Transverse colon (tissue), 4 donors: Measurements from ENCODE around the gene NLGN1. TPM values are rescaled to one million over a fixed set of nuclear protein-coding genes. Genes with fewer than 3 reads are reported as not detected.
"Not testable (repeated sequence)": the region's sequence is repeated elsewhere in the genome, so short reads cannot be mapped to it uniquely, and the experiment has no call there.

Experiments
- DNase-seq: peaks from one replicate; pipeline ENCODE4 v3.0.0-alpha.2; 2019
- H3K27ac ChIP-seq, 4 donors: fragments of 200-600 bp; sonication (generic); 2 replicates each; pipeline ENCODE4 v1.5.1; 2016 to 2018; ENCODE audit warnings: inconsistent platforms in 4 of 4
- H3K27me3 ChIP-seq: fragments of 200-600 bp; sonication (generic); 2 replicates; pipeline ENCODE4 v1.5.1; 2017; ENCODE audit warnings: inconsistent platforms
- H3K36me3 ChIP-seq, 4 donors: fragments of 200-600 bp; sonication (generic); 2 replicates each; pipeline ENCODE4 v1.5.1; 2017 to 2019; ENCODE audit warnings: inconsistent platforms in 4 of 4
- H3K4me1 ChIP-seq, 4 donors: fragments of 200-600 bp; sonication (generic); 2 replicates each; pipeline ENCODE4 v1.5.1; 2017 to 2020; ENCODE audit warnings: inconsistent platforms in 4 of 4
- H3K4me3 ChIP-seq, 4 donors: fragments of 200-600 bp; sonication (generic); 1 replicate in 1 of 4; 2 replicates in 3 of 4; pipeline versions ENCODE4 v1.5.1 to v1.6.1; 2017 to 2019; ENCODE audit warnings: inconsistent platforms in 4 of 4
- H3K9me3 ChIP-seq, 2 donors: fragments of 200-600 bp; sonication (generic); 2 replicates each; pipeline ENCODE4 v1.5.1; 2017 to 2019; ENCODE audit warnings: inconsistent platforms in 2 of 2
- EP300 ChIP-seq: sonication (generic); formaldehyde crosslinking; IDR thresholded peaks from one replicate; pipeline ENCODE4 v1.6.1; 2017; ENCODE audit warnings: antibody characterized with exemption, low read depth
- POLR2A ChIP-seq: fragments of 450-650 bp; IDR thresholded peaks from one replicate; pipeline ENCODE4 v1.6.1; 2016; ENCODE audit warnings: antibody characterized with exemption, mild to moderate bottlenecking, moderate library complexity
- POLR2AphosphoS5 ChIP-seq, 3 donors: sonication (generic); formaldehyde crosslinking; IDR thresholded peaks; one replicate each; pipeline ENCODE4 v1.6.1; 2016; ENCODE audit warnings: antibody characterized with exemption in 3 of 3
- WGBS, 2 donors: methylation state at CpG; one replicate each; pipeline ENCODE4 v1.1.5; 2018; ENCODE audit warnings: low coverage in 1 of 2; 5-methylcytosine and 5-hydroxymethylcytosine counted together
- in situ Hi-C, 4 donors: fragments of 200-750 bp; cut with MboI; loops; one replicate each; pipeline versions ENCODE4 v1.15.0 to v1.15.1; 2017; ENCODE audit warnings: low sequenced_read_pairs in 3 of 4, low pct_ligation_motif_present in 1 of 4, low pct_unique_long_range_greater_than_20kb in 1 of 4
- intact Hi-C: fragments of 100-400 bp; cut with DNase I; formaldehyde crosslinking; loops from one replicate; pipeline ENCODE4 v1.15.1; 2023; ENCODE audit warnings: low total_unique reads
- total RNA-seq, 4 donors: library from RNA; depleted of rRNA; stranded (reverse); fragments of >200 nt; gene quantifications; one replicate each; pipeline ENCODE4 v1.1.0, GENCODE V29; 2016
- TF ChIP-seq, protein P1 (sequence below), 5 experiments: fragments of 200-600 bp in 3 of 5; fragments of 450-650 bp in 2 of 5; sonication (generic) in 3 of 5; IDR thresholded peaks; 1 replicate in 2 of 5; 2 replicates in 3 of 5; pipeline ENCODE4 v1.5.1; 2016 to 2017; ENCODE audit warnings: antibody characterized with exemption in 5 of 5, inconsistent platforms in 3 of 5, mild to moderate bottlenecking in 2 of 5, moderate library complexity in 1 of 5

Gene NLGN1
- total RNA-seq, 4 donors from 2014 or later: 0.40 to 5.2 (median 1.9) TPM; not detected in 1

DNA sequence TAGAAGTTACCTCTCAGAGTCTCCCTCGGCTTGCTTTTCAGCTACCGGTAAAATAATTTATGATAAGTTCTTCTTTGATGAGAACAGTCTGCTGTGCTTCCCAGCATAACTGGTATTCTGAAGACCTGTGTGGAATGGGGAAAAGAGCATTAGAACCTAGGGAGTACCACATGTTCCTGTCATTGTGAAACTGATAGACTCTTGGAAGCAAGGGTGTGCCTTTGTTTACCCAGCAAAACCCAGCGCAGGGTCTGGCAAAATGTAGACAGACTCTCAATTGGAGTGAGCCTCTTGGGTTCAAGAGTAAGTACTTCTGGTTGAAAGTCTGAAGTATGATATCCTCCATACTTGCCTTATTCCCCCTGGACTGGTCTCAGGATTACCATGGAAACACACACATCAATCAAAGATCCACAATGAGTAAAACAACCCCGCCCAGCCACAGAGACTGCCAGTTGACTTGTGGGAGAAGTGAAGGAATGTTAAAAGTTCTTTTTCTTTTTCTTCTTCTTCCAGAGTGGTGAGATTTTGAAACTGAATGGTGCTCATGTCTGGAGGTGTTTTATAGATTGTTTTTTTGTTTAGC lies 809.2 kb downstream of the NLGN1 start:
- intact Hi-C loops: no loop called here
- Histone ChIP-seq H3K27me3 (no peaks in the 10 kb centered on the region), H3K36me3 (no peaks in the 10 kb centered on the region), H3K27ac (no peak overlapping the region), H3K9me3 (no peaks in the 10 kb centered on the region), H3K4me3 (no peak overlapping the region), H3K4me1 (no peaks in the 10 kb centered on the region)
- no peak for TF ChIP-seq POLR2A
- in situ Hi-C loops: no loop called here
- WGBS, 2 donors: 81 to 85% methylated on average over 3 to 4 of the region's 4 CpGs
- DNase-seq: no peak

DNA sequence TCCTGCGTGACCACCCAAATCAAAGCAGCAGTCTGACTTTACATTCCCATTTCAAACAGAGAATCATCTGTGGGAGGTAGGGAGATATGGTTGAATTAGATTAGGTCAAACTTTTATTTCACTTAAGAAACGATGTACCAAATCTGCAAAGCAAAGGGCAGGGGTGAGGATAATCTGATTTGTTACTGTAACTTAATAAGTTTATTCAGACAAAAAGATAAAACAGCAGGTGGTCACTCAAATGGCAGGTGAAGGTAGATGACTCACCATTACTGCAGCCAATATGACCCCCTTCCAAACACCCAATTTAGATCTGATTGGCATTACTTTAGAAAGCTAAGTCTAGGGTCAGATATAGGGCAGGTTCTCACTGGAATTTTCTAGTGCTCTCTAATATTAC lies 810.6 kb downstream of the NLGN1 start:
- Histone ChIP-seq H3K4me3 (no peak overlapping the region), H3K36me3 (no peaks in the 10 kb centered on the region), H3K27ac (no peak overlapping the region), H3K27me3 (no peaks in the 10 kb centered on the region), H3K4me1 (no peaks in the 10 kb centered on the region), H3K9me3 (no peaks in the 10 kb centered on the region)
- WGBS, 2 donors: 77 to 94% methylated on average over 2 of the region's 2 CpGs
- intact Hi-C loops (no loop called here), in situ Hi-C loops (no loop called here)
- no peak for DNase-seq
- TF ChIP-seq EP300 (no peak), POLR2AphosphoS5 (IDR thresholded peaks at IDR 0.05) (no peak), POLR2A (no peak)
- TF ChIP-seq, protein P1, sequence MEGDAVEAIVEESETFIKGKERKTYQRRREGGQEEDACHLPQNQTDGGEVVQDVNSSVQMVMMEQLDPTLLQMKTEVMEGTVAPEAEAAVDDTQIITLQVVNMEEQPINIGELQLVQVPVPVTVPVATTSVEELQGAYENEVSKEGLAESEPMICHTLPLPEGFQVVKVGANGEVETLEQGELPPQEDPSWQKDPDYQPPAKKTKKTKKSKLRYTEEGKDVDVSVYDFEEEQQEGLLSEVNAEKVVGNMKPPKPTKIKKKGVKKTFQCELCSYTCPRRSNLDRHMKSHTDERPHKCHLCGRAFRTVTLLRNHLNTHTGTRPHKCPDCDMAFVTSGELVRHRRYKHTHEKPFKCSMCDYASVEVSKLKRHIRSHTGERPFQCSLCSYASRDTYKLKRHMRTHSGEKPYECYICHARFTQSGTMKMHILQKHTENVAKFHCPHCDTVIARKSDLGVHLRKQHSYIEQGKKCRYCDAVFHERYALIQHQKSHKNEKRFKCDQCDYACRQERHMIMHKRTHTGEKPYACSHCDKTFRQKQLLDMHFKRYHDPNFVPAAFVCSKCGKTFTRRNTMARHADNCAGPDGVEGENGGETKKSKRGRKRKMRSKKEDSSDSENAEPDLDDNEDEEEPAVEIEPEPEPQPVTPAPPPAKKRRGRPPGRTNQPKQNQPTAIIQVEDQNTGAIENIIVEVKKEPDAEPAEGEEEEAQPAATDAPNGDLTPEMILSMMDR (IDR thresholded peaks at IDR 0.05): no peak

DNA sequence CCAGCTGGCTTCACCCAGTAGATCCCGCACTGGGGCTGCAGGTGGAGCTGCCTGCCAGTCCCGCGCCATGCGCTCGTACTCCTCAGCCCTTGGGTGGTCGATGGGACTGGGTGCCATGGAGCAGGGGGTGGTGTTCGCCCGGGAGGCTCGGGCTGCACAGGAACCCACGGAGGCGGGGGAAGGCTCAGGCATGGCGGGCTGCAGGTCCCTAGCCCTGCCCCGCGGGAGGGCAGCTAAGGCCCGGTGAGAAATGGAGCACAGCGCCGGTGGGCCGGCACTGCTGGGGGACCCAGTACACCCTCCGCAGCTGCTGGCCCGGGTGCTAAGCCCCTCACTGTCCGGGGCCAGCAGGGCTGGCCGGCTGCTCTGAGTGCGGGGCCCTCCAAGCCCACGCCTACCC lies 814.4 kb downstream of the NLGN1 start:
- DNase-seq, H3K27ac ChIP-seq, H3K4me3 ChIP-seq, H3K9me3 ChIP-seq, intact Hi-C loops, H3K27me3 ChIP-seq, H3K36me3 ChIP-seq, H3K4me1 ChIP-seq, in situ Hi-C loops: not testable (repeated sequence)
- WGBS, 2 donors: 93% methylated on average over 22 of the region's 24 CpGs; no CpG with 5 or more reads in 1 of the 2 donors

DNA sequence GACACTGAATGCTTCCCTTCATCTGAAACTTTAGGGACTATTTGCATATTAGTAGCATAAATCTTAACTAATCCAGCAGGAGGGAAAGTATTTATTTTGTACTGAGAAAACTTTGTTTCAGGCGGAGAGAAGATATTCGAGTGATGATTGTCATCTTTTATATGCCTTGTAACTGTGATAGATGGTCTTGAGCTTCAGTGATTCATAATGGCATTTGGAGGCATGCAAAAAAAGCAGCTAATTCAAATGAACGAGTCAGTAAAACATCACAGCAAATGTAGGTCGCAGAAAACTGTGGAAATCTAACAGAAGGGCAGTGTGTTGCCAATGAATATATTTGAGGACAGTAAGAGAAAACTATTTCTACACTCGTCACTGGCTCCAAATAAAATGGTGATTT lies 817.9 kb downstream of the NLGN1 start:
- Histone ChIP-seq H3K4me1 (no peaks in the 10 kb centered on the region), H3K9me3 (no peaks in the 10 kb centered on the region), H3K36me3 (no peaks in the 10 kb centered on the region), H3K4me3 (no peak overlapping the region), H3K27me3 (no peaks in the 10 kb centered on the region), H3K27ac (no peak overlapping the region)
- intact Hi-C loops: no loop called here
- 69 to 72% methylated on average over 5 of the region's 5 CpGs for WGBS, 2 donors
- TF ChIP-seq POLR2AphosphoS5 (IDR thresholded peaks at IDR 0.05): no peak
- TF ChIP-seq POLR2A: no peak
- TF ChIP-seq, protein P1 (IDR thresholded peaks at IDR 0.05): no peak
- TF ChIP-seq EP300: no peak
- in situ Hi-C loops: no loop called here
- DNase-seq: no peak

DNA sequence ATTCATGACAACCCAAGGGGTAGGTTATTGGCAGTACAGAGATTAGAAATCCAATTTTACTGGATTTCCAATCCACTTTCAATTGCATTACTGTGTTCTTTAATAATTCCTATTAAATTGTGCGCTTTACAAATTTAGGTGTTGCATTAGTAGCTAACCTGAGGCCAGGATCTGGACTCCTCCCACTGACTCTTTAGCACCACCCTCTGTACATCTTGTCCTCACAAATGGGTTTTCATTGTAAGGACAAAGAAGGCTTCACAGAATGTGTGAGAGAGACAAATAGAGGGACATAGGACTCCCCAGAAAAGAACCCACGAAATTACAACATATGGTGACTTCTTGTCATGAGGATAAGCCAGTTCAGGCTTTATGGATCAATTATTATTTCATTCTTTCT lies 818.5 kb downstream of the NLGN1 start:
- Histone ChIP-seq H3K27me3 (no peaks in the 10 kb centered on the region), H3K36me3 (no peaks in the 10 kb centered on the region), H3K4me3 (no peak overlapping the region), H3K9me3 (no peaks in the 10 kb centered on the region), H3K27ac (no peak overlapping the region), H3K4me1 (no peaks in the 10 kb centered on the region)
- no peak for DNase-seq
- no peak for TF ChIP-seq POLR2A
- TF ChIP-seq EP300: no peak
- TF ChIP-seq, protein P1 (IDR thresholded peaks at IDR 0.05): no peak
- TF ChIP-seq POLR2AphosphoS5 (IDR thresholded peaks at IDR 0.05): no peak
- in situ Hi-C loops: no loop called here
- intact Hi-C loops: no loop called here
- 67 to 69% methylated on average over 2 of the region's 2 CpGs for WGBS, 2 donors
